Natural killer cell (primary cell): ENCODE measurements around the gene PDK1. TPM values are rescaled to one million over a fixed set of nuclear protein-coding genes. Genes with fewer than 3 reads are reported as not detected.

ENCODE experiments used
- ATAC-seq, 3 donors: fragments of 150-1000 bp in 2 of 3; fragments of 200-7000 bp in 1 of 3; cut with Tn5 transposase; 1 replicate in 1 of 3; 2 replicates in 2 of 3; pipeline ENCODE4 v1.10.0; 2021; ENCODE audit warnings: mild to moderate bottlenecking in 2 of 3, moderate library complexity in 2 of 3
- DNase-seq, 2 donors: peaks; one replicate each; pipeline versions ENCODE4 v3.0.0 to v3.0.0-alpha.2; 2013 to 2021; ENCODE audit warnings: mixed read lengths in 1 of 2
- H3K27ac ChIP-seq: one replicate; pipeline ENCODE4 v1.5.1; 2013; ENCODE audit warnings: mild to moderate bottlenecking, low read length
- H3K27me3 ChIP-seq: one replicate; pipeline ENCODE4 v1.6.1; 2013; ENCODE audit warnings: low read length; ENCODE audit not compliant: control insufficient read depth, insufficient read depth
- H3K36me3 ChIP-seq: one replicate; pipeline ENCODE4 v1.6.1; 2013; ENCODE audit warnings: low read length; ENCODE audit not compliant: control insufficient read depth, insufficient read depth
- H3K4me1 ChIP-seq: one replicate; pipeline ENCODE4 v1.6.1; 2013; ENCODE audit warnings: low read length; ENCODE audit not compliant: control insufficient read depth, insufficient read depth
- H3K4me3 ChIP-seq: one replicate; pipeline ENCODE4 v1.5.1; 2013; ENCODE audit warnings: low read length
- H3K9me3 ChIP-seq: one replicate; pipeline ENCODE4 v1.6.1; 2013; ENCODE audit warnings: low read length; ENCODE audit not compliant: control insufficient read depth, insufficient read depth
- H3K27ac Mint-ChIP-seq, 2 donors: one replicate each; pipeline ENCODE4 v1.8.0; 2022; ENCODE audit warnings: mild to moderate bottlenecking in 2 of 2, mixed read lengths in 2 of 2, moderate library complexity in 1 of 2
- H3K27me3 Mint-ChIP-seq, 2 donors: one replicate each; pipeline ENCODE4 v1.8.0; 2022; ENCODE audit warnings: low read depth in 2 of 2, mixed read lengths in 2 of 2
- H3K36me3 Mint-ChIP-seq: one replicate; pipeline ENCODE4 v1.8.0; 2022; ENCODE audit warnings: mixed read lengths
- H3K4me1 Mint-ChIP-seq, 2 donors: one replicate each; pipeline ENCODE4 v1.8.0; 2022; ENCODE audit warnings: mixed read lengths in 2 of 2
- H3K4me3 Mint-ChIP-seq: one replicate; pipeline ENCODE4 v1.8.0; 2022; ENCODE audit warnings: mild to moderate bottlenecking, moderate library complexity, mixed read lengths
- H3K9me3 Mint-ChIP-seq, 2 donors: one replicate each; pipeline ENCODE4 v1.8.0; 2022; ENCODE audit warnings: mixed read lengths in 2 of 2
- WGBS: methylation state at CpG from one replicate; pipeline ENCODE4 v1.1.7; 2013; ENCODE audit warnings: missing lambda C conversion rate; ENCODE audit not compliant: insufficient coverage; 5-methylcytosine and 5-hydroxymethylcytosine counted together
- intact Hi-C: fragments of 100-400 bp; cut with micrococcal nuclease; formaldehyde crosslinking; loops from one replicate; pipeline ENCODE4 v1.14.2; 2022
- total RNA-seq, 4 donors: library from RNA; stranded (reverse); fragments of 120-200 nt in 1 of 4; gene quantifications; one replicate each; pipeline versions ENCODE4 v1.2.3 to v1.2.4, GENCODE V29; 2013 to 2022
- TF ChIP-seq, protein P1 (sequence below): fragments of 200-600 bp; IDR thresholded peaks from one replicate; pipeline ENCODE4 v1.8.0; 2022; ENCODE audit warnings: antibody characterized with exemption

PDK1 gene
- total RNA-seq, 3 donors from 2014 or later (not counting 1 experiment from before 2014, with no cell fraction given): 17.3 to 29.1 (median 22.6) TPM

DNA sequence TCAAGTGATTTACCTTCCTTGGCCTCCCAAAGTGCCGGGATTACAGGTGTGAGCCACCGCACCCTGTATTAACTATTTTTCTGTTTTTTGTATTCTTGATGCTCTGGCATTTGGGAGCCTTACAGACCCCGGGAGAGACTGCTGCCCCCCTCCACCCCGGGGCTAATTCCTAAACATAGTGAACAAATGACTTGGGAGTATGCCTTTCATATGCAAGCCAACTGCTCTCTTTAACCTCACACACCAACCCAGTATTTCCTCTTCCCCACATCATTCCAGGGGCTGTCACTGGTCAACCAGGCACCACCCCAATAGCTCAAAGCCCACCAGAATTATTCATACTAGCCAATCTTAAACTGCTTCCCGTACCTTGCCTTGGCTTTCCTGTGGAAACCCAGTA, 79.7 kb downstream of the PDK1 start:
- H3K4me3 ChIP-seq: no peak overlapping the region
- no peaks in the 10 kb centered on the region for H3K9me3 Mint-ChIP-seq
- 95% methylated on average over 5 of the region's 5 CpGs for WGBS
- DNase-seq (no peak), ATAC-seq (no peak)
- H3K4me1 Mint-ChIP-seq: no peaks in the 10 kb centered on the region
- peaks cover 0 to 7% of the 10 kb centered on the region in 2 donors for H3K27me3 Mint-ChIP-seq
- H3K36me3 ChIP-seq: no peaks in the 10 kb centered on the region
- H3K27ac ChIP-seq: no peak overlapping the region
- peaks cover 3% of the 10 kb centered on the region for H3K27me3 ChIP-seq
- no peaks in the 10 kb centered on the region for H3K9me3 ChIP-seq
- TF ChIP-seq, protein P1, sequence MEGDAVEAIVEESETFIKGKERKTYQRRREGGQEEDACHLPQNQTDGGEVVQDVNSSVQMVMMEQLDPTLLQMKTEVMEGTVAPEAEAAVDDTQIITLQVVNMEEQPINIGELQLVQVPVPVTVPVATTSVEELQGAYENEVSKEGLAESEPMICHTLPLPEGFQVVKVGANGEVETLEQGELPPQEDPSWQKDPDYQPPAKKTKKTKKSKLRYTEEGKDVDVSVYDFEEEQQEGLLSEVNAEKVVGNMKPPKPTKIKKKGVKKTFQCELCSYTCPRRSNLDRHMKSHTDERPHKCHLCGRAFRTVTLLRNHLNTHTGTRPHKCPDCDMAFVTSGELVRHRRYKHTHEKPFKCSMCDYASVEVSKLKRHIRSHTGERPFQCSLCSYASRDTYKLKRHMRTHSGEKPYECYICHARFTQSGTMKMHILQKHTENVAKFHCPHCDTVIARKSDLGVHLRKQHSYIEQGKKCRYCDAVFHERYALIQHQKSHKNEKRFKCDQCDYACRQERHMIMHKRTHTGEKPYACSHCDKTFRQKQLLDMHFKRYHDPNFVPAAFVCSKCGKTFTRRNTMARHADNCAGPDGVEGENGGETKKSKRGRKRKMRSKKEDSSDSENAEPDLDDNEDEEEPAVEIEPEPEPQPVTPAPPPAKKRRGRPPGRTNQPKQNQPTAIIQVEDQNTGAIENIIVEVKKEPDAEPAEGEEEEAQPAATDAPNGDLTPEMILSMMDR: no peak
- H3K4me1 ChIP-seq: no peaks in the 10 kb centered on the region
- intact Hi-C loops: no loop called here
- no peak overlapping the region for H3K27ac Mint-ChIP-seq
- H3K36me3 Mint-ChIP-seq: no peaks in the 10 kb centered on the region
- H3K4me3 Mint-ChIP-seq: no peak overlapping the region

DNA sequence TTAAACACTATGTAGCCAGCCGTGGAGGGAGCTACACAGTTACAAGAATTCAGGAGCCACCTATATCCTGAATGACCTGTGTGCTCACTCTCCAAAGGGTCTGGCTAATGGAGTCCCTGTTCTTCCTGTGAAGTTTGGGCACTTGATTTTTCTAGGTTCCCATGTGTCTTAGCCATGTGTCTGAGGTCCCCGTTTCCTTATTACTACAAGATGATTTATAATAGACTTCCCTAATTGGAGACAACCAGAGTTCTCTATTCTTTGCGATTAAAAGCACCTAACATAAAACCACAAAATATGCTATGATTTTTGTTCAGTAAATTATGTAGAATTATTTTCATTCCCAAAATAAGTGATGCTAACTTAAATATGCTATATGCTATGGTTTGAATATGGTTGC, 83.4 kb downstream of the PDK1 start:
- ATAC-seq: no peak
- H3K27me3 ChIP-seq: peaks cover 3% of the 10 kb centered on the region
- no peak overlapping the region for H3K27ac ChIP-seq
- H3K27me3 Mint-ChIP-seq: peaks cover 0 to 7% of the 10 kb centered on the region in 2 donors
- no peak for DNase-seq
- intact Hi-C loops: no loop called here
- H3K4me1 ChIP-seq: no peaks in the 10 kb centered on the region
- no peak overlapping the region for H3K4me3 ChIP-seq
- no peaks in the 10 kb centered on the region for H3K36me3 ChIP-seq
- 31% methylated on average over 2 of the region's 3 CpGs for WGBS
- no peak overlapping the region for H3K27ac Mint-ChIP-seq
- H3K36me3 Mint-ChIP-seq: no peaks in the 10 kb centered on the region
- no peaks in the 10 kb centered on the region for H3K9me3 Mint-ChIP-seq
- H3K4me1 Mint-ChIP-seq: no peaks in the 10 kb centered on the region
- H3K9me3 ChIP-seq: no peaks in the 10 kb centered on the region
- H3K4me3 Mint-ChIP-seq: no peak overlapping the region
- TF ChIP-seq, protein P1: no peak

DNA sequence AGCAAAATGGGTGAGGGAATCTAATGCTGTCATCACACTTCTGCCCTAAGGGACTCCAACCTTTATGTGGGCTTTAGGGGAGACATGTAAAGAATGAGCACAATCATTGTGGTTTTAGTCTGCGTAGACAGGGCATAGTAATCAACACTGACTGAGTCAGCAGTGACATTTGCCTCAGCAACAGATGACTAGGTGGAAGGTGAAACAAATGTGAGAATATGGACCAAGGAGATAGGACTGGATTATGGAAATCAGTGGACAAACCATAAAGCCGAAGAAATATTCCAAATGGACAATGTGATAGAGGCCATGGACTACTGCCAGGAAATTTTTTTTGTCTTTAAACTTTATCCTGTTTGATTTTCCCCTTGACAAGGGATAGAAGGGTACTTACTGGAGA, 83.9 kb downstream of the PDK1 start:
- DNase-seq: no peak
- Histone ChIP-seq H3K9me3 (no peaks in the 10 kb centered on the region), H3K4me1 (no peaks in the 10 kb centered on the region), H3K27ac (no peak overlapping the region), H3K4me3 (no peak overlapping the region), H3K36me3 (no peaks in the 10 kb centered on the region), H3K27me3 (peaks cover 3% of the 10 kb centered on the region)
- WGBS: 51% methylated on average over 2 of the region's 2 CpGs
- H3K9me3 Mint-ChIP-seq: no peaks in the 10 kb centered on the region
- intact Hi-C loops: no loop called here
- H3K4me3 Mint-ChIP-seq: no peak overlapping the region
- peaks cover 0 to 7% of the 10 kb centered on the region in 2 donors for H3K27me3 Mint-ChIP-seq
- H3K4me1 Mint-ChIP-seq: no peaks in the 10 kb centered on the region
- H3K27ac Mint-ChIP-seq: no peak overlapping the region
- no peaks in the 10 kb centered on the region for H3K36me3 Mint-ChIP-seq
- TF ChIP-seq, protein P1: no peak
- ATAC-seq: no peak

DNA sequence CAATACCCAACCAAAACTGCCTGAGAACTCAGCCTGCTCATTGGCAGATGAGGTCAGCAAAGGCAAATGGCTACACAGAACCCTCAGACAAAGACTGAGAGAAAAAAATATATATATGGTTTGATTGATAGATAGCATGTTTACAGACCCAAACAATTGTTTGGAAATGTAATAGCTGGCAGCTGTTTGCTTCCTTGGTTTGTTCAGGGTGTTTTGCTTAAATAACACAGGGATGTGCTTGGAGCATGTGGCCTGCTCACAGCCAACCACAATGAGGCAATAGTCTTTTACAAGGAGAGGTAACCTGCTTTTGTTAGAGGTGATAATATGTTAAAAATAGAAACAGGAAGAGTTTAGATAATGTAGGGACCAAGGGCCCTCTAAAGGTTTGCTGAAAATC, 84.5 kb downstream of the PDK1 start:
- no peaks in the 10 kb centered on the region for H3K36me3 ChIP-seq
- Mint-ChIP-seq H3K27ac (no peak overlapping the region), H3K9me3 (no peaks in the 10 kb centered on the region), H3K4me3 (no peak overlapping the region), H3K27me3 (peaks cover 0 to 7% of the 10 kb centered on the region in 2 donors), H3K36me3 (no peaks in the 10 kb centered on the region), H3K4me1 (no peaks in the 10 kb centered on the region)
- TF ChIP-seq, protein P1: no peak
- ATAC-seq (no peak), DNase-seq (no peak)
- H3K4me3 ChIP-seq: no peak overlapping the region
- H3K27me3 ChIP-seq: peaks cover 3% of the 10 kb centered on the region
- no peaks in the 10 kb centered on the region for H3K9me3 ChIP-seq
- no peaks in the 10 kb centered on the region for H3K4me1 ChIP-seq
- intact Hi-C loops: no loop called here
- H3K27ac ChIP-seq: no peak overlapping the region
